ENCODE results near the gene TP53I11.

GRCh38 chr11:44943118-44943517 is 7.6 kb downstream of the TP53I11 start:
- TF ChIP-seq CTCF (IDR thresholded peaks at IDR 0.05 in 2 of 3, conservative IDR thresholded peaks at IDR 0.05 in 1 of 3; ENCODE audit: borderline replicate concordance in 1 of 3, insufficient read depth in 1 of 3, low read depth in 2 of 3, low read length in 2 of 3) (no peak), EZH2 (IDR thresholded peaks at IDR 0.05) (no peak), FOSL1 (IDR thresholded peaks at IDR 0.05; ENCODE audit: low read depth) (no peak), POLR2AphosphoS5 (IDR thresholded peaks at IDR 0.05; ENCODE audit: low read depth, low read length) (no peak), EGR1 (IDR thresholded peaks at IDR 0.05; ENCODE audit: low read depth) (no peak), SIN3A (IDR thresholded peaks at IDR 0.05; ENCODE audit: low read depth) (no peak), POLR2A (IDR thresholded peaks at IDR 0.05; ENCODE audit: borderline replicate concordance, extremely low read depth, insufficient read depth, insufficient read length) (no peak), TCF7L2 (IDR thresholded peaks at IDR 0.05; ENCODE audit: borderline replicate concordance, extremely low read depth, insufficient read depth, insufficient read length) (no peak), EZH2phosphoT487 (IDR thresholded peaks at IDR 0.05; ENCODE audit: borderline replicate concordance) (no peak)
- TF ChIP-seq, protein P1, sequence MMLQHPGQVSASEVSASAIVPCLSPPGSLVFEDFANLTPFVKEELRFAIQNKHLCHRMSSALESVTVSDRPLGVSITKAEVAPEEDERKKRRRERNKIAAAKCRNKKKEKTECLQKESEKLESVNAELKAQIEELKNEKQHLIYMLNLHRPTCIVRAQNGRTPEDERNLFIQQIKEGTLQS (IDR thresholded peaks at IDR 0.05) = no peak
- TF ChIP-seq, protein P2, sequence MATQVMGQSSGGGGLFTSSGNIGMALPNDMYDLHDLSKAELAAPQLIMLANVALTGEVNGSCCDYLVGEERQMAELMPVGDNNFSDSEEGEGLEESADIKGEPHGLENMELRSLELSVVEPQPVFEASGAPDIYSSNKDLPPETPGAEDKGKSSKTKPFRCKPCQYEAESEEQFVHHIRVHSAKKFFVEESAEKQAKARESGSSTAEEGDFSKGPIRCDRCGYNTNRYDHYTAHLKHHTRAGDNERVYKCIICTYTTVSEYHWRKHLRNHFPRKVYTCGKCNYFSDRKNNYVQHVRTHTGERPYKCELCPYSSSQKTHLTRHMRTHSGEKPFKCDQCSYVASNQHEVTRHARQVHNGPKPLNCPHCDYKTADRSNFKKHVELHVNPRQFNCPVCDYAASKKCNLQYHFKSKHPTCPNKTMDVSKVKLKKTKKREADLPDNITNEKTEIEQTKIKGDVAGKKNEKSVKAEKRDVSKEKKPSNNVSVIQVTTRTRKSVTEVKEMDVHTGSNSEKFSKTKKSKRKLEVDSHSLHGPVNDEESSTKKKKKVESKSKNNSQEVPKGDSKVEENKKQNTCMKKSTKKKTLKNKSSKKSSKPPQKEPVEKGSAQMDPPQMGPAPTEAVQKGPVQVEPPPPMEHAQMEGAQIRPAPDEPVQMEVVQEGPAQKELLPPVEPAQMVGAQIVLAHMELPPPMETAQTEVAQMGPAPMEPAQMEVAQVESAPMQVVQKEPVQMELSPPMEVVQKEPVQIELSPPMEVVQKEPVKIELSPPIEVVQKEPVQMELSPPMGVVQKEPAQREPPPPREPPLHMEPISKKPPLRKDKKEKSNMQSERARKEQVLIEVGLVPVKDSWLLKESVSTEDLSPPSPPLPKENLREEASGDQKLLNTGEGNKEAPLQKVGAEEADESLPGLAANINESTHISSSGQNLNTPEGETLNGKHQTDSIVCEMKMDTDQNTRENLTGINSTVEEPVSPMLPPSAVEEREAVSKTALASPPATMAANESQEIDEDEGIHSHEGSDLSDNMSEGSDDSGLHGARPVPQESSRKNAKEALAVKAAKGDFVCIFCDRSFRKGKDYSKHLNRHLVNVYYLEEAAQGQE (IDR thresholded peaks at IDR 0.05; ENCODE audit: low read depth) = no peak

All from HCT116 (cell line).